ENCODE data around the gene CTCFL.

DNA sequence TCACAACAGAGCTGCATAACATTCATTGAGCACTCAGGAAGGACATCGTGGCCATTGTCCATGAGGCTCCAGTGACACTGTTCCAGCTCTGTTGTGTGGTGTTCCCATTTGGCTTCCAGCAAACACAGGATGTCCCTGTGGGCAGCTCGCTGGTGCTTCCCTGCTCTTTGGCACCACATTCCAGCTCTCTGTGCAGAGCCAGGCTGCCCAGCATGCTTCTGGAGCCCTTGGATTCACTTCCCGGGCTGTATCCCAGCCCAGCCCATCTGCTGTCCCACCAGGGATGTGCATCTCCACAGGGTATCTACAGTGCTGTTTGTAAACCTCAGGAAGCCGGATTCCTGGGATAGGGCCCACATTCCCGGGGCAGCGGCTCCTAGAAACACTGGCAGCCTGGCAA, 57.2 kb downstream of the CTCFL start:
- TF ChIP-seq, protein P1, sequence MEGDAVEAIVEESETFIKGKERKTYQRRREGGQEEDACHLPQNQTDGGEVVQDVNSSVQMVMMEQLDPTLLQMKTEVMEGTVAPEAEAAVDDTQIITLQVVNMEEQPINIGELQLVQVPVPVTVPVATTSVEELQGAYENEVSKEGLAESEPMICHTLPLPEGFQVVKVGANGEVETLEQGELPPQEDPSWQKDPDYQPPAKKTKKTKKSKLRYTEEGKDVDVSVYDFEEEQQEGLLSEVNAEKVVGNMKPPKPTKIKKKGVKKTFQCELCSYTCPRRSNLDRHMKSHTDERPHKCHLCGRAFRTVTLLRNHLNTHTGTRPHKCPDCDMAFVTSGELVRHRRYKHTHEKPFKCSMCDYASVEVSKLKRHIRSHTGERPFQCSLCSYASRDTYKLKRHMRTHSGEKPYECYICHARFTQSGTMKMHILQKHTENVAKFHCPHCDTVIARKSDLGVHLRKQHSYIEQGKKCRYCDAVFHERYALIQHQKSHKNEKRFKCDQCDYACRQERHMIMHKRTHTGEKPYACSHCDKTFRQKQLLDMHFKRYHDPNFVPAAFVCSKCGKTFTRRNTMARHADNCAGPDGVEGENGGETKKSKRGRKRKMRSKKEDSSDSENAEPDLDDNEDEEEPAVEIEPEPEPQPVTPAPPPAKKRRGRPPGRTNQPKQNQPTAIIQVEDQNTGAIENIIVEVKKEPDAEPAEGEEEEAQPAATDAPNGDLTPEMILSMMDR (IDR thresholded peaks at IDR 0.05): no peak
- TF ChIP-seq EP300 (IDR thresholded peaks at IDR 0.05; ENCODE audit: low read depth) (no peak), POLR2A (IDR thresholded peaks at IDR 0.05) (no peak)
